IMR-90 (cell line): ENCODE measurements around the gene C12orf57. TPM values are rescaled to one million over a fixed set of nuclear protein-coding genes. Genes with fewer than 3 reads are reported as not detected.

Source experiments
- ATAC-seq: fragments of 200-7000 bp; cut with Tn5 transposase; 2 replicates; pipeline ENCODE4 v1.9.1; 2020; ENCODE audit warnings: low read depth, mild to moderate bottlenecking, moderate library complexity
- BruUV-seq: library from RNA; stranded (reverse); fragments of 400-500 nt; replicated peaks from 2 replicates; lab custom pipeline; 2021; lab: Mats Ljungman, UMichigan
- CTCF ChIA-PET: fragments of 300-600 bp; formaldehyde crosslinking; extraction: SDS; loops from one replicate; lab custom pipeline; 2021; ENCODE audit warnings: antibody characterized with exemption; lab: Yijun Ruan, JAX
- POLR2A ChIA-PET: fragments of 300-600 bp; sonication (Branson Sonifier 250); formaldehyde crosslinking; loops from one replicate; lab custom pipeline; 2022; ENCODE audit warnings: antibody characterized with exemption; ENCODE audit not compliant: unreplicated experiment; lab: Charles Lee
- DNase-seq: peaks from one replicate; pipeline ENCODE4 v3.0.0; 2013
- H2AFZ ChIP-seq: replicated peaks from 2 replicates; pipeline ENCODE3; 2013; ENCODE audit warnings: low read length, mild to moderate bottlenecking; ENCODE audit not compliant: poor library complexity
- H2AK5ac ChIP-seq: 2 replicates; pipeline ENCODE4 v1.6.1; 2013; ENCODE audit warnings: low read depth, low read length, inconsistent platforms
- H2AK9ac ChIP-seq: replicated peaks from 2 replicates; pipeline ENCODE3; 2013; ENCODE audit warnings: mild to moderate bottlenecking, low read depth, low read length, moderate library complexity; ENCODE audit not compliant: poor library complexity
- H2BK120ac ChIP-seq: 2 replicates; pipeline ENCODE4 v1.6.1; 2013; ENCODE audit warnings: low read depth, low read length, inconsistent platforms
- H2BK15ac ChIP-seq: 3 replicates; pipeline ENCODE4 v1.6.1; 2013; ENCODE audit warnings: low read depth, low read length, inconsistent platforms
- H2BK20ac ChIP-seq: 2 replicates; pipeline ENCODE4 v1.6.1; 2013; ENCODE audit warnings: low read depth, mild to moderate bottlenecking, inconsistent platforms, low read length, moderate library complexity
- H2BK5ac ChIP-seq: 2 replicates; pipeline ENCODE4 v1.6.1; 2013; ENCODE audit warnings: mild to moderate bottlenecking, low read depth, low read length, inconsistent platforms; ENCODE audit not compliant: poor library complexity, severe bottlenecking
- H3K14ac ChIP-seq: replicated peaks from 2 replicates; pipeline ENCODE4 v1.6.1; 2013; ENCODE audit warnings: low read depth, low read length, inconsistent platforms
- H3K18ac ChIP-seq: 2 replicates; pipeline ENCODE4 v1.6.1; 2013; ENCODE audit warnings: low read depth, low read length, control low read depth
- H3K23ac ChIP-seq: 2 replicates; pipeline ENCODE4 v1.6.1; 2013; ENCODE audit warnings: low read depth, low read length, inconsistent platforms
- H3K27ac ChIP-seq: 2 replicates; pipeline ENCODE4 v1.5.1; 2013; ENCODE audit warnings: mild to moderate bottlenecking, control low read depth, low read length; ENCODE audit not compliant: insufficient read depth
- H3K27me3 ChIP-seq: 2 replicates; pipeline ENCODE4 v1.6.1; 2013; ENCODE audit warnings: low read length; ENCODE audit not compliant: control insufficient read depth, insufficient read depth
- H3K36me3 ChIP-seq: 2 replicates; pipeline ENCODE4 v1.6.1; 2013; ENCODE audit warnings: low read length, mixed read lengths; ENCODE audit not compliant: control insufficient read depth, insufficient read depth
- H3K4ac ChIP-seq: 2 replicates; pipeline ENCODE4 v1.6.1; 2013; ENCODE audit warnings: low read depth, low read length, inconsistent platforms
- H3K4me1 ChIP-seq: 2 replicates; pipeline ENCODE4 v1.6.1; 2013; ENCODE audit warnings: low read length, mixed read lengths; ENCODE audit not compliant: control insufficient read depth, insufficient read depth
- H3K4me2 ChIP-seq: 2 replicates; pipeline ENCODE4 v1.6.1; 2013; ENCODE audit warnings: low read depth, mild to moderate bottlenecking, control low read depth, low read length, moderate library complexity
- H3K4me3 ChIP-seq: 2 replicates; pipeline ENCODE4 v1.5.1; 2013; ENCODE audit warnings: low read depth, mild to moderate bottlenecking, control low read depth, low read length, moderate library complexity; ENCODE audit not compliant: insufficient read depth
- H3K56ac ChIP-seq: 2 replicates; pipeline ENCODE4 v1.6.1; 2013; ENCODE audit warnings: low read length, inconsistent platforms; ENCODE audit not compliant: insufficient read depth; ENCODE audit errors: extremely low read depth
- H3K79me1 ChIP-seq, 2 experiments: 2 replicates each; pipeline ENCODE4 v1.6.1; 2013; ENCODE audit warnings: low read length in 2 of 2, inconsistent platforms in 1 of 2, low read depth in 1 of 2
- H3K9ac ChIP-seq: 2 replicates; pipeline ENCODE4 v1.6.1; 2013; ENCODE audit warnings: low read depth, low read length, control low read depth
- H3K9me1 ChIP-seq: 2 replicates; pipeline ENCODE4 v1.6.1; 2013; ENCODE audit warnings: low read length, inconsistent platforms; ENCODE audit not compliant: insufficient read depth
- H3K9me3 ChIP-seq: 2 replicates; pipeline ENCODE4 v1.6.1; 2013; ENCODE audit warnings: low read length; ENCODE audit not compliant: control insufficient read depth, insufficient read depth
- H4K20me1 ChIP-seq: 2 replicates; pipeline ENCODE4 v1.6.1; 2013; ENCODE audit warnings: low read length, inconsistent platforms; ENCODE audit not compliant: insufficient read depth
- H4K5ac ChIP-seq: 2 replicates; pipeline ENCODE4 v1.6.1; 2013; ENCODE audit warnings: mild to moderate bottlenecking, low read depth, low read length, control low read depth
- H4K8ac ChIP-seq, 2 experiments: 2 replicates each; pipeline ENCODE4 v1.6.1; 2013; ENCODE audit warnings: low read depth in 2 of 2, low read length in 2 of 2, control low read depth in 1 of 2, inconsistent platforms in 1 of 2
- H4K91ac ChIP-seq: 2 replicates; pipeline ENCODE4 v1.6.1; 2013; ENCODE audit warnings: low read depth, low read length, inconsistent platforms; ENCODE audit not compliant: insufficient read depth
- CEBPB ChIP-seq: IDR thresholded peaks from 2 replicates; pipeline ENCODE4 v1.6.1; 2012; ENCODE audit warnings: low read depth, low read length, improper control_type of control experiment
- MAFK ChIP-seq: IDR thresholded peaks from 2 replicates; pipeline ENCODE4 v1.6.1; 2012; ENCODE audit warnings: low read depth, low read length, improper control_type of control experiment
- POLR2A ChIP-seq: IDR thresholded peaks from 2 replicates; pipeline ENCODE4 v1.6.1; 2012; ENCODE audit warnings: mild to moderate bottlenecking, low read depth, low read length
- RAD21 ChIP-seq: IDR thresholded peaks from 2 replicates; pipeline ENCODE4 v1.6.1; 2012; ENCODE audit warnings: low read length, improper control_type of control experiment
- RCOR1 ChIP-seq: IDR thresholded peaks from 2 replicates; pipeline ENCODE4 v1.6.1; 2012; ENCODE audit warnings: mild to moderate bottlenecking, low read length, improper control_type of control experiment; ENCODE audit not compliant: insufficient replicate concordance
- WGBS, 2 experiments: methylation state at CpG; one replicate each; pipeline versions ENCODE4 v1.1.5 to v1.1.7; 2013; ENCODE audit warnings: missing lambda C conversion rate in 2 of 2; ENCODE audit not compliant: insufficient read length in 1 of 2; ENCODE audit errors: extremely low coverage in 2 of 2; 5-methylcytosine and 5-hydroxymethylcytosine counted together
- dilution Hi-C: fragments of 300-500 bp; cut with HindIII; formaldehyde crosslinking; loops from one replicate; pipeline ENCODE4 v1.14.3; 2018; ENCODE audit warnings: low sequenced_read_pairs; ENCODE audit not compliant: unreplicated experiment
- in situ Hi-C: fragments of 300-500 bp; cut with MboI; formaldehyde crosslinking; loops from 3 replicates; pipeline ENCODE4 v1.14.3; 2019; ENCODE audit warnings: low sequenced_read_pairs, inconsistent platforms, mixed read lengths
- intact Hi-C: fragments of 100-400 bp; cut with micrococcal nuclease; formaldehyde crosslinking; loops from 2 replicates; pipeline ENCODE4 v1.10.0; 2022
- polyA plus RNA-seq, 3 experiments: library from polyadenylated mRNA; depleted of rRNA; stranded (reverse); fragments of >200 nt; gene quantifications; 2 replicates each; pipeline ENCODE4 v1.2.3, GENCODE V29; 2012; ENCODE audit warnings: low replicate concordance in 1 of 3
- total RNA-seq: library from RNA; depleted of rRNA; stranded (reverse); fragments of >200 nt; gene quantifications from 2 replicates; pipeline ENCODE4 v1.2.3, GENCODE V29; 2012
- TF ChIP-seq, protein P1 (sequence below): fragments of 150-350 bp; IDR thresholded peaks from 2 replicates; pipeline ENCODE4 v1.6.1; 2017; ENCODE audit warnings: mild to moderate bottlenecking, antibody characterized with exemption, low read length, low read depth
- TF ChIP-seq, protein P2 (sequence below): conservative IDR thresholded peaks from 2 replicates; pipeline ENCODE4 v1.5.1; 2012; ENCODE audit warnings: mild to moderate bottlenecking, low read depth, low read length, improper control_type of control experiment

The C12orf57 gene
- total and polyA plus RNA-seq, 2 of the 4 experiments (the other 2 are of a cell fraction), result 238 to 530 TPM

DNA sequence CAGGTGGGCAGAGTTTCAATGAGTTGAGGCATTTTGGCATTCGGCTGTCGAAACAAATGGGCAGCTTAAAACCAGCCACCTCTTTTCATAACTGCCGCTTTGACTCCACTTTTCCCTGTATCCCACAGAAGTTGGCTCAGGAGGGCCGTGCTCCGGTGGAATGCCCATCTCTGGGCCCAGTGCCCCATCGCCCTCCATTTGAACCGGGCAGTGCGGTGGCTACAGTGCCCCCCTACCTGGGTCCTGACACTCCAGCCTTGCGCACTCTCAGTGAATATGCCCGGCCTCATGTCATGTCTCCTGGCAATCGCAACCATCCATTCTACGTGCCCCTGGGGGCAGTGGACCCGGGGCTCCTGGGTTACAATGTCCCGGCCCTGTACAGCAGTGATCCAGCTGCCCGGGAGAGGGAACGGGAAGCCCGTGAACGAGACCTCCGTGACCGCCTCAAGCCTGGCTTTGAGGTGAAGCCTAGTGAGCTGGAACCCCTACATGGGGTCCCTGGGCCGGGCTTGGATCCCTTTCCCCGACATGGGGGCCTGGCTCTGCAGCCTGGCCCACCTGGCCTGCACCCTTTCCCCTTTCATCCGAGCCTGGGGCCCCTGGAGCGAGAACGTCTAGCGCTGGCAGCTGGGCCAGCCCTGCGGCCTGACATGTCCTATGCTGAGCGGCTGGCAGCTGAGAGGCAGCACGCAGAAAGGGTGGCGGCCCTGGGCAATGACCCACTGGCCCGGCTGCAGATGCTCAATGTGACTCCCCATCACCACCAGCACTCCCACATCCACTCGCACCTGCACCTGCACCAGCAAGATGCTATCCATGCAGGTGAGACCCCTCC, 5.2 kb upstream of the C12orf57 start:
- Histone ChIP-seq H3K9ac (no peak overlapping the region), H3K4me3 (peak overlapping the region; percentile 46; the same call in 1 of the 2 replicates), H3K27me3 (no peaks in the 10 kb centered on the region), H3K79me1 (peaks cover 13 to 57% of the 10 kb centered on the region in 2 experiments; a peak in 3 of 4 replicates), H3K4ac (no peak overlapping the region; the same call in 1 of the 2 replicates), H3K4me1 (peaks cover 8% of the 10 kb centered on the region), H2BK15ac (no peak overlapping the region), H4K20me1 (peaks cover 15% of the 10 kb centered on the region; the same call in 1 of the 2 replicates), H4K91ac (0 out of 2 replicates have a peak overlapping the region, but pooled peaks have one; percentile 2), H2BK5ac (no peak overlapping the region), H3K18ac (no peak overlapping the region), H3K9me3 (no peaks in the 10 kb centered on the region), H4K5ac (no peak overlapping the region), H3K36me3 (peaks cover 64% of the 10 kb centered on the region), H3K4me2 (peak overlapping the region; percentile 72), H2BK120ac (no peak overlapping the region), H2AK9ac (peak overlapping the region; percentile 96), H3K27ac (no peak overlapping the region), H2BK20ac (no peak overlapping the region), H2AK5ac (no peak overlapping the region; the same call in 1 of the 2 replicates), H2AFZ (peak overlapping the region; percentile 93), H3K9me1 (no peaks in the 10 kb centered on the region), H3K23ac (no peak overlapping the region), H4K8ac (peak overlapping the region in 1 of 2 experiments; percentile 57; a peak in 1 of 4 replicates), H3K14ac (no peak overlapping the region), H3K56ac (no peak overlapping the region)
- TSS peak; percentile 29 for BruUV-seq
- intact Hi-C loops (loop anchor here (1.0 kb wide), 1 partner anchor 14 kb away; no protein-coding TSS in a partner anchor), in situ Hi-C loops (no loop called here), dilution Hi-C loops (no loop called here)
- 89% methylated on average over 26 of the region's 32 CpGs; no CpG with 5 or more reads in 1 of the 2 experiments for WGBS, 2 experiments
- ChIA-PET CTCF (no interaction called here), POLR2A (interaction anchor here (0.5 kb wide), 1 partner anchor 47 kb away, joined by 3 read pairs; no protein-coding TSS in a partner anchor)
- DNase-seq (no peak), ATAC-seq (no peak)
- TF ChIP-seq RAD21, result no peak
- TF ChIP-seq MAFK, result no peak
- TF ChIP-seq RCOR1, result no peak
- TF ChIP-seq POLR2A, result peak; percentile 1; the same call in 1 of the 2 replicates
- TF ChIP-seq, protein P1, sequence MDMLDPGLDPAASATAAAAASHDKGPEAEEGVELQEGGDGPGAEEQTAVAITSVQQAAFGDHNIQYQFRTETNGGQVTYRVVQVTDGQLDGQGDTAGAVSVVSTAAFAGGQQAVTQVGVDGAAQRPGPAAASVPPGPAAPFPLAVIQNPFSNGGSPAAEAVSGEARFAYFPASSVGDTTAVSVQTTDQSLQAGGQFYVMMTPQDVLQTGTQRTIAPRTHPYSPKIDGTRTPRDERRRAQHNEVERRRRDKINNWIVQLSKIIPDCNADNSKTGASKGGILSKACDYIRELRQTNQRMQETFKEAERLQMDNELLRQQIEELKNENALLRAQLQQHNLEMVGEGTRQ, result no peak
- TF ChIP-seq, protein P2, sequence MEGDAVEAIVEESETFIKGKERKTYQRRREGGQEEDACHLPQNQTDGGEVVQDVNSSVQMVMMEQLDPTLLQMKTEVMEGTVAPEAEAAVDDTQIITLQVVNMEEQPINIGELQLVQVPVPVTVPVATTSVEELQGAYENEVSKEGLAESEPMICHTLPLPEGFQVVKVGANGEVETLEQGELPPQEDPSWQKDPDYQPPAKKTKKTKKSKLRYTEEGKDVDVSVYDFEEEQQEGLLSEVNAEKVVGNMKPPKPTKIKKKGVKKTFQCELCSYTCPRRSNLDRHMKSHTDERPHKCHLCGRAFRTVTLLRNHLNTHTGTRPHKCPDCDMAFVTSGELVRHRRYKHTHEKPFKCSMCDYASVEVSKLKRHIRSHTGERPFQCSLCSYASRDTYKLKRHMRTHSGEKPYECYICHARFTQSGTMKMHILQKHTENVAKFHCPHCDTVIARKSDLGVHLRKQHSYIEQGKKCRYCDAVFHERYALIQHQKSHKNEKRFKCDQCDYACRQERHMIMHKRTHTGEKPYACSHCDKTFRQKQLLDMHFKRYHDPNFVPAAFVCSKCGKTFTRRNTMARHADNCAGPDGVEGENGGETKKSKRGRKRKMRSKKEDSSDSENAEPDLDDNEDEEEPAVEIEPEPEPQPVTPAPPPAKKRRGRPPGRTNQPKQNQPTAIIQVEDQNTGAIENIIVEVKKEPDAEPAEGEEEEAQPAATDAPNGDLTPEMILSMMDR, result no peak
- TF ChIP-seq CEBPB, result no peak
